Measurements from ENCODE around the gene MBNL3.

MBNL3 gene

GRCh38 chrX:132435222-132435621 is 53.6 kb downstream of the MBNL3 start:
- no peak overlapping the region for H3K4me3 ChIP-seq (ENCODE audit: insufficient read depth, low read length, poor library complexity, severe bottlenecking)
- no peak overlapping the region for H3K4me2 ChIP-seq (ENCODE audit: low read depth, low read length, poor library complexity, severe bottlenecking)
- no peaks in the 10 kb centered on the region for H3K79me2 ChIP-seq (ENCODE audit: insufficient read depth, low read length)
- no peak overlapping the region for H3K27ac ChIP-seq (ENCODE audit: low read depth, low read length)
- H3K36me3 ChIP-seq (ENCODE audit: low read length) = no peaks in the 10 kb centered on the region
- no peak for TF ChIP-seq CTCF (IDR thresholded peaks at IDR 0.05; ENCODE audit: insufficient read depth, low read length, poor library complexity, severe bottlenecking)
- no peak for TF ChIP-seq EZH2phosphoT487 (conservative IDR thresholded peaks at IDR 0.05; ENCODE audit: low read length)
- no peak overlapping the region for H2AFZ ChIP-seq (ENCODE audit: low read depth, low read length, severe bottlenecking)
- H4K20me1 ChIP-seq (ENCODE audit: low read depth, low read length) = no peaks in the 10 kb centered on the region
- no peaks in the 10 kb centered on the region for H3K9me3 ChIP-seq (ENCODE audit: insufficient read depth, low read length)
- no peaks in the 10 kb centered on the region for H3F3A ChIP-seq (ENCODE audit: insufficient read depth)
- H3K9ac ChIP-seq (ENCODE audit: low read length) = no peak overlapping the region
- no peaks in the 10 kb centered on the region for H3K27me3 ChIP-seq (ENCODE audit: low read length)
- H3K9me2 ChIP-seq (replicated peaks; ENCODE audit: insufficient read depth, low read length) = no peaks in the 10 kb centered on the region

GRCh38 chrX:132433551-132433950 is 55.3 kb downstream of the MBNL3 start:
- Histone ChIP-seq H2AFZ (ENCODE audit: low read depth, low read length, severe bottlenecking) (no peak overlapping the region), H3K79me2 (ENCODE audit: insufficient read depth, low read length) (no peaks in the 10 kb centered on the region), H4K20me1 (ENCODE audit: low read depth, low read length) (no peaks in the 10 kb centered on the region), H3K4me3 (ENCODE audit: insufficient read depth, low read length, poor library complexity, severe bottlenecking) (no peak overlapping the region), H3K9me2 (replicated peaks; ENCODE audit: insufficient read depth, low read length) (no peaks in the 10 kb centered on the region), H3K36me3 (ENCODE audit: low read length) (no peaks in the 10 kb centered on the region), H3K27me3 (ENCODE audit: low read length) (no peaks in the 10 kb centered on the region), H3K9ac (ENCODE audit: low read length) (no peak overlapping the region), H3K9me3 (ENCODE audit: insufficient read depth, low read length) (no peaks in the 10 kb centered on the region), H3K27ac (ENCODE audit: low read depth, low read length) (no peak overlapping the region), H3K4me2 (ENCODE audit: low read depth, low read length, poor library complexity, severe bottlenecking) (no peak overlapping the region), H3F3A (ENCODE audit: insufficient read depth) (no peaks in the 10 kb centered on the region)
- TF ChIP-seq EZH2phosphoT487 (conservative IDR thresholded peaks at IDR 0.05; ENCODE audit: low read length) (no peak), CTCF (IDR thresholded peaks at IDR 0.05; ENCODE audit: insufficient read depth, low read length, poor library complexity, severe bottlenecking) (no peak)

GRCh38 chrX:132433001-132433400 is 55.8 kb downstream of the MBNL3 start:
- no peaks in the 10 kb centered on the region for H3K9me3 ChIP-seq (ENCODE audit: insufficient read depth, low read length)
- no peak overlapping the region for H3K4me3 ChIP-seq (ENCODE audit: insufficient read depth, low read length, poor library complexity, severe bottlenecking)
- H2AFZ ChIP-seq (ENCODE audit: low read depth, low read length, severe bottlenecking) = no peak overlapping the region
- no peaks in the 10 kb centered on the region for H3F3A ChIP-seq (ENCODE audit: insufficient read depth)
- TF ChIP-seq EZH2phosphoT487 (conservative IDR thresholded peaks at IDR 0.05; ENCODE audit: low read length) = no peak
- no peak for TF ChIP-seq CTCF (IDR thresholded peaks at IDR 0.05; ENCODE audit: insufficient read depth, low read length, poor library complexity, severe bottlenecking)
- H3K36me3 ChIP-seq (ENCODE audit: low read length) = no peaks in the 10 kb centered on the region
- H3K9ac ChIP-seq (ENCODE audit: low read length) = no peak overlapping the region
- no peak overlapping the region for H3K27ac ChIP-seq (ENCODE audit: low read depth, low read length)
- H3K79me2 ChIP-seq (ENCODE audit: insufficient read depth, low read length) = no peaks in the 10 kb centered on the region
- H3K27me3 ChIP-seq (ENCODE audit: low read length) = no peaks in the 10 kb centered on the region
- no peaks in the 10 kb centered on the region for H4K20me1 ChIP-seq (ENCODE audit: low read depth, low read length)
- no peak overlapping the region for H3K4me2 ChIP-seq (ENCODE audit: low read depth, low read length, poor library complexity, severe bottlenecking)
- no peaks in the 10 kb centered on the region for H3K9me2 ChIP-seq (replicated peaks; ENCODE audit: insufficient read depth, low read length)

All from SU-DHL-6 (cell line).